B cell (primary cell): ENCODE results near the gene SPG7. TPM values are rescaled to one million over a fixed set of nuclear protein-coding genes. Genes with fewer than 3 reads are reported as not detected.

Experiments used
- ATAC-seq: fragments of 200-7000 bp; cut with Tn5 transposase; one replicate; pipeline ENCODE4 v1.10.0; 2021; ENCODE audit warnings: low read depth, mild to moderate bottlenecking, moderate number of reproducible peaks, moderate library complexity
- CTCF ChIA-PET: fragments of 350-600 bp; sonication (Branson Sonifier 250); formaldehyde crosslinking; loops from one replicate; lab custom pipeline; 2021; ENCODE audit warnings: antibody characterized with exemption, inconsistent platforms; lab: Charles Lee
- POLR2A ChIA-PET: fragments of 350-600 bp; sonication (Branson Sonifier 250); formaldehyde crosslinking; loops from one replicate; lab custom pipeline; 2021; ENCODE audit warnings: antibody characterized with exemption; lab: Charles Lee
- DNase-seq: peaks from one replicate; pipeline ENCODE4 v3.0.0; 2013
- H2AFZ ChIP-seq: 2 replicates; pipeline ENCODE4 v1.6.1; 2012; ENCODE audit warnings: mild to moderate bottlenecking, low read depth, low read length; ENCODE audit not compliant: insufficient read depth, poor library complexity, severe bottlenecking
- H3K27ac ChIP-seq, 2 donors: 1 replicate in 1 of 2; 2 replicates in 1 of 2; pipeline ENCODE4 v1.5.1; 2012 to 2013; ENCODE audit warnings: low read length in 2 of 2, mild to moderate bottlenecking in 2 of 2, moderate library complexity in 1 of 2
- H3K27me3 ChIP-seq, 4 experiments: fragments of 200-600 bp in 1 of 4; sonication (generic) in 1 of 4; replicated peaks in 1 of 4; 1 replicate in 2 of 4; 2 replicates in 2 of 4; pipeline versions ENCODE4 v1.6.1 to v1.7.0; 2013 to 2016; ENCODE audit warnings: low read length in 3 of 4, mild to moderate bottlenecking in 2 of 4, mixed read lengths in 1 of 4, moderate library complexity in 1 of 4; ENCODE audit not compliant: insufficient read depth in 4 of 4, control insufficient read depth in 3 of 4; ENCODE audit errors: control extremely low read depth in 1 of 4
- H3K36me3 ChIP-seq, 2 experiments: replicated peaks in 1 of 2; 1 replicate in 1 of 2; 2 replicates in 1 of 2; pipeline versions ENCODE4 v1.6.1 to v1.7.1; 2013; ENCODE audit warnings: low read length in 1 of 2; ENCODE audit not compliant: insufficient read depth in 2 of 2, control insufficient read depth in 1 of 2; ENCODE audit errors: control extremely low read depth in 1 of 2, extremely low read depth in 1 of 2
- H3K4me1 ChIP-seq, 2 donors: fragments of 200-600 bp in 1 of 2; sonication (generic) in 1 of 2; 1 replicate in 1 of 2; 2 replicates in 1 of 2; pipeline versions ENCODE4 v1.5.1 to v1.6.1; 2013 to 2017; ENCODE audit warnings: low read length in 2 of 2; ENCODE audit not compliant: control insufficient read depth in 2 of 2, insufficient read depth in 2 of 2
- H3K4me2 ChIP-seq: replicated peaks from 2 replicates; pipeline ENCODE3; 2012; ENCODE audit warnings: mild to moderate bottlenecking, low read depth, low read length; ENCODE audit not compliant: poor library complexity, severe bottlenecking
- H3K4me3 ChIP-seq, 5 experiments: fragments of 200-600 bp in 1 of 5; sonication (generic) in 1 of 5; 1 replicate in 3 of 5; 2 replicates in 2 of 5; pipeline versions ENCODE4 v1.5.1 to v1.7.0; 2011 to 2016; ENCODE audit warnings: low read length in 4 of 5, mild to moderate bottlenecking in 4 of 5, low read depth in 2 of 5, control low read depth in 1 of 5, moderate library complexity in 1 of 5; ENCODE audit not compliant: insufficient read depth in 1 of 5; ENCODE audit errors: control extremely low read depth in 1 of 5, extremely low read depth in 1 of 5
- H3K79me2 ChIP-seq: fragments of 200-600 bp; sonication (generic); one replicate; pipeline ENCODE4 v1.6.0; 2016; ENCODE audit warnings: low read length; ENCODE audit not compliant: control insufficient read depth, insufficient read depth
- H3K9ac ChIP-seq: fragments of 200-600 bp; sonication (generic); 2 replicates; pipeline ENCODE4 v1.6.1; 2017; ENCODE audit warnings: mild to moderate bottlenecking, low read length, moderate library complexity
- H3K9me3 ChIP-seq, 3 donors: one replicate each; pipeline versions ENCODE4 v1.6.1 to v1.7.1; 2013; ENCODE audit warnings: low read length in 2 of 3; ENCODE audit not compliant: control insufficient read depth in 2 of 3, insufficient read depth in 1 of 3; ENCODE audit errors: control extremely low read depth in 1 of 3
- H4K20me1 ChIP-seq: 2 replicates; pipeline ENCODE4 v1.6.0; 2012; ENCODE audit warnings: mild to moderate bottlenecking, low read length; ENCODE audit not compliant: insufficient read depth, control insufficient read depth, poor library complexity, severe bottlenecking
- H3K27ac Mint-ChIP-seq: one replicate; pipeline ENCODE4 v1.8.0; 2021; ENCODE audit warnings: mixed read lengths
- H3K27me3 Mint-ChIP-seq: one replicate; pipeline ENCODE4 v1.8.0; 2021; ENCODE audit warnings: mixed read lengths
- H3K4me1 Mint-ChIP-seq: one replicate; pipeline ENCODE4 v1.8.0; 2021; ENCODE audit warnings: mixed read lengths
- H3K4me3 Mint-ChIP-seq: one replicate; pipeline ENCODE4 v1.8.0; 2021; ENCODE audit warnings: mixed read lengths
- H3K9me3 Mint-ChIP-seq: one replicate; pipeline ENCODE4 v1.8.0; 2022; ENCODE audit warnings: mixed read lengths; ENCODE audit not compliant: insufficient read depth
- CTCF ChIP-seq: fragments of 200-600 bp; IDR thresholded peaks from one replicate; pipeline ENCODE4 v1.8.0; 2022; ENCODE audit warnings: antibody characterized with exemption, mild to moderate bottlenecking
- EZH2 ChIP-seq: IDR thresholded peaks from 2 replicates; pipeline ENCODE4 v1.6.1; 2012; ENCODE audit warnings: borderline replicate concordance, low read depth, mild to moderate bottlenecking, moderate library complexity, low read length; ENCODE audit not compliant: insufficient read depth, poor library complexity, severe bottlenecking
- WGBS: methylation state at CpG from one replicate; pipeline ENCODE4 v1.1.5; 2013; ENCODE audit warnings: missing lambda C conversion rate; ENCODE audit not compliant: insufficient coverage; 5-methylcytosine and 5-hydroxymethylcytosine counted together
- intact Hi-C: fragments of 100-400 bp; cut with micrococcal nuclease; formaldehyde crosslinking; loops from one replicate; pipeline ENCODE4 v1.10.0; 2022
- polyA plus RNA-seq: library from polyadenylated mRNA; depleted of rRNA; stranded (reverse); fragments of >200 nt; gene quantifications from 2 replicates; pipeline ENCODE4 v1.2.3, GENCODE V29; 2012
- total RNA-seq, 2 donors: library from RNA; stranded (reverse); fragments of 120-200 nt in 1 of 2; gene quantifications; 1 replicate in 1 of 2; 2 replicates in 1 of 2; pipeline versions ENCODE4 v1.2.3 to v1.2.4, GENCODE V29; 2013 to 2022

SPG7 gene
- total and polyA plus RNA-seq, 2 donors (not counting 1 experiment from before 2014, with no cell fraction given) = 146 to 157 TPM

GRCh38 chr16:89588413-89589109 is 80.4 kb downstream of the SPG7 start:
- Mint-ChIP-seq H3K9me3 (no peaks in the 10 kb centered on the region), H3K4me3 (no peak overlapping the region), H3K27ac (no peak overlapping the region), H3K4me1 (no peaks in the 10 kb centered on the region), H3K27me3 (no peaks in the 10 kb centered on the region)
- ChIA-PET CTCF (no interaction called here), POLR2A (no interaction called here)
- Histone ChIP-seq H3K4me3 (no peak overlapping the region), H3K4me2 (no peak overlapping the region), H3K27me3 (no peaks in the 10 kb centered on the region), H3K36me3 (no peaks in the 10 kb centered on the region), H3K79me2 (no peaks in the 10 kb centered on the region), H3K4me1 (no peaks in the 10 kb centered on the region), H3K9me3 (peaks cover 0 to 9% (median 0%) of the 10 kb centered on the region in 3 donors), H4K20me1 (no peaks in the 10 kb centered on the region), H2AFZ (no peak overlapping the region), H3K9ac (no peak overlapping the region), H3K27ac (no peak overlapping the region)
- ATAC-seq = no peak
- WGBS = 97% methylated on average over 22 of the region's 26 CpGs
- no peak for DNase-seq
- TF ChIP-seq EZH2 = no peak
- TF ChIP-seq CTCF = no peak
- intact Hi-C loops = no loop called here

DNA sequence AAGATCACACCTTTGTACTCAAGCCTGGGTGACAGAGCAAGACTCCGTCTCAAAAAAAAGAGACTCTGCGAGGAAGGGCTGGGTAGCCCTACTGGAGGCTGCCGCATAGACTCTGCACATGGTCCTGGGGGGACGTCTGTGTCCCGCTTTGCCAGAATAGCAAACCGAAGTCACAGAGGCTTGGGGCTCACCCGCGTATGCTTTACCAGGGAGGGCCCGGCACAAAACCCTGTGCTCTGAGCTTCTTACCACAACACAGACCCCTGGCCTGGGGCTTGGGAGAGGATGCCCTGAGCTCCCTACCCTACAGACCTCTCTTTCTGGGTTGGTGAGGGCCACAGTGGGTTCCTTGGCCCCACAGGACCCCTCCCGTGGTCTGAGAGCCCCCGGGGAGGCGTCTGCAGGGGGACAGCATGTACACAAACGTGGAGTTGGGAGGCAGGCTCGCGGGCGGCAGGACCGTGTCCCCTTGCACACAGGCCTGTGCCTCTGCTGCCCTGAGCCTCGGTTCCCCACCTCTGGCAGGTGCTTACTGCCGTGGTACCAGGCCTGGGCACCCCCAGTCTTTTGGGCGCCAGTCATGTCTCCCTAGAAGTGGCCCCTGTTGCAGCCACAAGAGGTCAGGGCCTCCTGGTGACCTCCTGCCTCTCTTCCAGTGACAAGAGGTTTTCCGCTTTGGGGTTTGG is 81.2 kb downstream of the SPG7 start:
- Histone ChIP-seq H4K20me1 (no peaks in the 10 kb centered on the region), H3K4me1 (no peaks in the 10 kb centered on the region), H3K4me2 (no peak overlapping the region), H3K27me3 (no peaks in the 10 kb centered on the region), H3K79me2 (no peaks in the 10 kb centered on the region), H3K9ac (no peak overlapping the region), H3K9me3 (peaks cover 0 to 9% (median 0%) of the 10 kb centered on the region in 3 donors), H2AFZ (no peak overlapping the region), H3K36me3 (no peaks in the 10 kb centered on the region), H3K4me3 (no peak overlapping the region), H3K27ac (no peak overlapping the region)
- Mint-ChIP-seq H3K9me3 (no peaks in the 10 kb centered on the region), H3K4me1 (no peaks in the 10 kb centered on the region), H3K27ac (no peak overlapping the region), H3K27me3 (no peaks in the 10 kb centered on the region), H3K4me3 (no peak overlapping the region)
- 93% methylated on average over 16 of the region's 21 CpGs for WGBS
- intact Hi-C loops = no loop called here
- DNase-seq (no peak), ATAC-seq (no peak)
- CTCF ChIA-PET = no interaction called here
- POLR2A ChIA-PET = no interaction called here
- TF ChIP-seq EZH2 = no peak
- TF ChIP-seq CTCF = no peak
